CD14-positive monocyte (primary cell): ENCODE results near the gene APC2. TPM values are rescaled to one million over a fixed set of nuclear protein-coding genes. Genes with fewer than 3 reads are reported as not detected.

Experiments
- DNase-seq, 3 donors: peaks; one replicate each; pipeline ENCODE4 v3.0.0-alpha.2; 2011 to 2022
- H2AFZ ChIP-seq: 2 replicates; pipeline ENCODE4 v1.6.0; 2012; ENCODE audit warnings: mild to moderate bottlenecking, low read depth, low read length, inconsistent platforms; ENCODE audit not compliant: insufficient read depth, poor library complexity, severe bottlenecking
- H3K27ac ChIP-seq, 2 donors: 1 replicate in 1 of 2; 2 replicates in 1 of 2; pipeline ENCODE4 v1.5.1; 2012 to 2013; ENCODE audit warnings: low read length in 2 of 2, control low read depth in 1 of 2, inconsistent platforms in 1 of 2, low read depth in 1 of 2, mild to moderate bottlenecking in 1 of 2
- H3K27me3 ChIP-seq, 2 donors: one replicate each; pipeline versions ENCODE4 v1.6.0 to v1.6.1; 2011 to 2013; ENCODE audit warnings: low read length in 2 of 2; ENCODE audit not compliant: control insufficient read depth in 2 of 2, insufficient read depth in 2 of 2
- H3K36me3 ChIP-seq, 2 donors: replicated peaks in 1 of 2; 1 replicate in 1 of 2; 2 replicates in 1 of 2; pipeline versions ENCODE4 v1.5.1 to v1.6.1; 2012 to 2013; ENCODE audit warnings: low read length in 2 of 2, control low read depth in 1 of 2, inconsistent platforms in 1 of 2, mild to moderate bottlenecking in 1 of 2; ENCODE audit not compliant: insufficient read depth in 2 of 2, control insufficient read depth in 1 of 2
- H3K4me1 ChIP-seq, 2 donors: 1 replicate in 1 of 2; 2 replicates in 1 of 2; pipeline versions ENCODE4 v1.5.1 to v1.6.1; 2012 to 2013; ENCODE audit warnings: low read length in 2 of 2, control low read depth in 1 of 2, inconsistent platforms in 1 of 2, mild to moderate bottlenecking in 1 of 2, moderate library complexity in 1 of 2; ENCODE audit not compliant: insufficient read depth in 2 of 2, control insufficient read depth in 1 of 2
- H3K4me2 ChIP-seq: replicated peaks from 2 replicates; pipeline ENCODE3; 2012; ENCODE audit warnings: low read length, moderate library complexity, mild to moderate bottlenecking; ENCODE audit not compliant: poor library complexity, severe bottlenecking; ENCODE audit errors: extremely low read depth
- H3K4me3 ChIP-seq, 3 experiments: fragments of 200-600 bp in 1 of 3; sonication (generic) in 1 of 3; replicated peaks in 1 of 3; 1 replicate in 2 of 3; 2 replicates in 1 of 3; pipeline ENCODE4 v1.5.1; 2011 to 2013; ENCODE audit warnings: low read length in 3 of 3, mild to moderate bottlenecking in 3 of 3, control low read depth in 2 of 3, low read depth in 2 of 3, inconsistent platforms in 1 of 3, moderate library complexity in 1 of 3
- H3K79me2 ChIP-seq: 2 replicates; pipeline ENCODE4 v1.6.0; 2012; ENCODE audit warnings: mild to moderate bottlenecking, control low read depth, inconsistent platforms, low read length, moderate library complexity; ENCODE audit not compliant: insufficient read depth
- H3K9ac ChIP-seq: 2 replicates; pipeline ENCODE4 v1.6.0; 2017; ENCODE audit warnings: low read length, mild to moderate bottlenecking; ENCODE audit not compliant: insufficient read depth, poor library complexity, severe bottlenecking
- H3K9me3 ChIP-seq, 2 donors: replicated peaks in 1 of 2; 1 replicate in 1 of 2; 2 replicates in 1 of 2; pipeline versions ENCODE4 v1.5.1 to v1.6.1; 2012 to 2013; ENCODE audit warnings: low read length in 2 of 2, control low read depth in 1 of 2; ENCODE audit not compliant: control insufficient read depth in 1 of 2, insufficient read depth in 1 of 2
- H4K20me1 ChIP-seq: 2 replicates; pipeline ENCODE4 v1.6.0; 2012; ENCODE audit warnings: mild to moderate bottlenecking, low read length, control low read depth, moderate library complexity; ENCODE audit not compliant: insufficient read depth
- H3K27ac Mint-ChIP-seq, 7 donors: one replicate each; pipeline ENCODE4 v1.8.0; 2020; ENCODE audit warnings: mild to moderate bottlenecking in 7 of 7, mixed read lengths in 7 of 7, moderate library complexity in 6 of 7, inconsistent platforms in 2 of 7
- H3K27me3 Mint-ChIP-seq, 3 donors: one replicate each; pipeline ENCODE4 v1.8.0; 2021 to 2022; ENCODE audit warnings: low read depth in 3 of 3, mild to moderate bottlenecking in 3 of 3, mixed read lengths in 3 of 3, moderate library complexity in 3 of 3, inconsistent platforms in 1 of 3
- H3K36me3 Mint-ChIP-seq, 2 donors: one replicate each; pipeline ENCODE4 v1.8.0; 2020; ENCODE audit warnings: mixed read lengths in 2 of 2, inconsistent platforms in 1 of 2, mild to moderate bottlenecking in 1 of 2
- H3K4me1 Mint-ChIP-seq: one replicate; pipeline ENCODE4 v1.8.0; 2020; ENCODE audit warnings: mild to moderate bottlenecking, mixed read lengths
- H3K4me3 Mint-ChIP-seq, 2 donors: one replicate each; pipeline ENCODE4 v1.8.0; 2020; ENCODE audit warnings: mild to moderate bottlenecking in 2 of 2, mixed read lengths in 2 of 2, moderate library complexity in 1 of 2
- H3K9me3 Mint-ChIP-seq, 7 donors: one replicate each; pipeline ENCODE4 v1.8.0; 2020 to 2022; ENCODE audit warnings: mixed read lengths in 7 of 7, mild to moderate bottlenecking in 6 of 7, moderate library complexity in 6 of 7, inconsistent platforms in 2 of 7
- CTCF ChIP-seq: fragments of 200-600 bp; IDR thresholded peaks from one replicate; pipeline ENCODE4 v1.8.0; 2022; ENCODE audit warnings: antibody characterized with exemption, mild to moderate bottlenecking
- WGBS: methylation state at CpG from one replicate; pipeline ENCODE4 v1.1.5; 2013; ENCODE audit warnings: missing lambda C conversion rate; ENCODE audit not compliant: insufficient coverage; 5-methylcytosine and 5-hydroxymethylcytosine counted together
- intact Hi-C, 2 donors: fragments of 100-400 bp; cut with micrococcal nuclease; formaldehyde crosslinking; loops; one replicate each; pipeline versions ENCODE4 v1.15.0 to v1.15.1; 2023
- polyA plus RNA-seq, 3 donors: library from polyadenylated mRNA; depleted of rRNA in 1 of 3; unstranded in 2 of 3; stranded (reverse) in 1 of 3; fragments of 300-500 nt in 2 of 3; fragments of >200 nt in 1 of 3; fragmentation: Illumina TruSeq in 2 of 3; gene quantifications; 1 replicate in 2 of 3; 2 replicates in 1 of 3; pipeline ENCODE4 v1.2.3, GENCODE V29; 2012 to 2021

The APC2 gene
- polyA plus RNA-seq, 3 donors, result 0.04 TPM; not detected in 2

- no peak overlapping the region for H3K27ac ChIP-seq
- Mint-ChIP-seq H3K9me3 (peaks cover 0 to 5% (median 0%) of the 10 kb centered on the region in 7 donors), H3K4me1 (peaks cover 16% of the 10 kb centered on the region), H3K36me3 (no peaks in the 10 kb centered on the region), H3K27ac (no peak overlapping the region), H3K4me3 (no peak overlapping the region), H3K27me3 (peaks cover 14 to 31% (median 31%) of the 10 kb centered on the region in 3 donors)
- intact Hi-C loops, result loop anchor here in 1 of 2 donors (5.0 kb wide), 1 partner anchor 73 kb away; the partner anchor contains the start of gene MEX3D
- 88% methylated on average over 10 of the region's 15 CpGs for WGBS
- no peaks in the 10 kb centered on the region for H3K9me3 ChIP-seq
- H3K9ac ChIP-seq, result no peak overlapping the region
- H2AFZ ChIP-seq, result no peak overlapping the region
- no peak overlapping the region for H3K4me3 ChIP-seq
- no peaks in the 10 kb centered on the region for H4K20me1 ChIP-seq
- peaks cover 14 to 24% of the 10 kb centered on the region in 2 donors for H3K4me1 ChIP-seq
- H3K79me2 ChIP-seq, result no peaks in the 10 kb centered on the region
- no peak for TF ChIP-seq CTCF
- H3K4me2 ChIP-seq, result no peak overlapping the region
- DNase-seq, result no peak
- H3K36me3 ChIP-seq, result no peaks in the 10 kb centered on the region
- H3K27me3 ChIP-seq, result peaks cover 0 to 21% of the 10 kb centered on the region in 2 donors
These were observed 44.3 kb downstream of the APC2 start for GRCh38 chr19:1494115-1494815.

- peaks cover 10% of the 10 kb centered on the region for H3K4me1 Mint-ChIP-seq
- no peaks in the 10 kb centered on the region for H3K36me3 Mint-ChIP-seq
- no peak overlapping the region for H3K4me3 Mint-ChIP-seq
- H3K27me3 Mint-ChIP-seq, result peaks cover 14 to 31% (median 31%) of the 10 kb centered on the region in 3 donors
- no peak for TF ChIP-seq CTCF
- no peaks in the 10 kb centered on the region for H3K9me3 ChIP-seq
- H2AFZ ChIP-seq, result no peak overlapping the region
- peaks cover 0 to 21% of the 10 kb centered on the region in 2 donors for H3K27me3 ChIP-seq
- H3K27ac ChIP-seq, result no peak overlapping the region
- H3K4me1 ChIP-seq, result peaks cover 7 to 14% of the 10 kb centered on the region in 2 donors
- DNase-seq, result no peak
- H3K4me2 ChIP-seq, result no peak overlapping the region
- peaks cover 0 to 7% (median 3%) of the 10 kb centered on the region in 7 donors for H3K9me3 Mint-ChIP-seq
- H3K9ac ChIP-seq, result no peak overlapping the region
- H3K36me3 ChIP-seq, result no peaks in the 10 kb centered on the region
- no peaks in the 10 kb centered on the region for H3K79me2 ChIP-seq
- no peak overlapping the region for H3K4me3 ChIP-seq
- no peak overlapping the region for H3K27ac Mint-ChIP-seq
- WGBS, result 88% methylated on average over 37 of the region's 37 CpGs
- intact Hi-C loops, result no loop called here
- H4K20me1 ChIP-seq, result no peaks in the 10 kb centered on the region
These were observed 45.3 kb downstream of the APC2 start for GRCh38 chr19:1495051-1495798.
